Activated CD8-positive, alpha-beta memory T cell treated with anti-CD3 and anti-CD28 coated beads, Interleukin-2, amount 50 U/mL, for 4 hours (primary cell): ENCODE measurements around the gene IP6K2.

Experiments used
- DNase-seq: peaks from one replicate; pipeline ENCODE4 v3.0.0-alpha.2; 2020

IP6K2 gene

DNA sequence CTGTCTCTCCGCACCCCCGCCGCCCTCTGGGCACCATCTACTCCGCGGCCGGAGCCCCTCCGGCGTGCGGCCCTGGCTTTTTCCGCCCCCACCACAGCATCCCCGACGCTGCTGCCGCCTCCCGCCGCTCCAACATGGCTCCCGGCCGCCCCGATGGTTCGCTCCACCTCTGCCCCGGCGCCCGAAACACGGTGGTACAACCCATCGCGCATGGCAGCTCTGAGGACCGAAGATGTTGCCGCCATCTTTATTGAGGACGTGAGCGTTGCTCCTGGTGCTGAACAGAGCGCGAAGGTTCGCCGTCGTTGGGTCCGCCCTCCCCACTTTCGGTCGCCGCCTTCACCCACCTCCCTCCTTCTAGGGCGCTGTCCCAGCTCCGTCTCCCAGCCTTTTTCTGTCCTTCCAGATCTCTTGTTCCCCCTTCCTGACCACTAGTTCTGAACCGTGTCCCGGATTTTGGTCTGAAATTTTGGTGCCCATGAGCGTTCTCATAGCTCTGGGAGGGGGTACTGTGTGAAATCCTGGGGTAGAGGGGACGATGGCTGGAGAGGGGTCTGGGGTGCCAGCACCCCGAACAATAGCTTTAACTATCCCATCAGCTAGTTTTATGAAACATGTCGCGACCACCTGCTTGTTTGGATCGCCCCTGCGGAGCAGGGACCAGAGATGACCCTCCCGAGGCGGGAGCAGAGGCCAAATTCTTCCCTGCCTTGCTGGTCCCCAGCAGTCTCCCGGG is 54.1 kb downstream of the IP6K2 start, which contains the start of gene CELSR3:
TSS of gene CELSR3 (minus strand) at position 134 of the 736 bp plus-strand sequence. CDS start 252 bp downstream, outside the sequence.
- no peak for DNase-seq

DNA sequence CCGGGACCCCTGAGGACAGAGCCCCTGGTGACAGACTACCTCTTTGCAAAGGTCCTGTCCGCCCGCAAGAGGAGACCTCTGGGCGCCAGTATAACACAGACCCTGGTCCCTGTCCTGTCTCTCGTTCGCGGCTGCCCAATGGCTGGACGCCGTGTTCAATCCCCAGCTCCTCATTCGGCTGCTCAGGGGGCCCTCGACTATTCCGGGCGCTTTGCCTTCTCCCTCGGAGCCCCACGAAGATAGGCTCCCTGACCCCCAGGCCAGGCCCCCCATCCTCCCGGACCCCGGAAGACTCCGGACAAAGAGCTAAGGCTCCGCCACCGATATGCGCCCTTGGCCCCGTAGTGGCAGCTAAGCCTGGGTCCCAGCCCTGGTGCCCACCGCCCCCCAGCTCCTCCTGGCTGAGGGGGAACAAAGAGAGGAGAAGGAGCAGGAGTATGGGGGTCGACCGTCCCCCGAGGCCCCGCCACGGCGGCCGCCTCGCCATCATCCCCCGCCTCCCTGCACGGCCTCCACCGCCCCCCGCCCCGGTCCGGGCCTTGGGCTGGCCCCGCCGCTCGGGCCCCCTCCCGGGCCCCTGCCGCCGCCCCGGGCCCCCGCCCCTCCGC is 54.8 kb downstream of the IP6K2 start:
- DNase-seq, result no peak

DNA sequence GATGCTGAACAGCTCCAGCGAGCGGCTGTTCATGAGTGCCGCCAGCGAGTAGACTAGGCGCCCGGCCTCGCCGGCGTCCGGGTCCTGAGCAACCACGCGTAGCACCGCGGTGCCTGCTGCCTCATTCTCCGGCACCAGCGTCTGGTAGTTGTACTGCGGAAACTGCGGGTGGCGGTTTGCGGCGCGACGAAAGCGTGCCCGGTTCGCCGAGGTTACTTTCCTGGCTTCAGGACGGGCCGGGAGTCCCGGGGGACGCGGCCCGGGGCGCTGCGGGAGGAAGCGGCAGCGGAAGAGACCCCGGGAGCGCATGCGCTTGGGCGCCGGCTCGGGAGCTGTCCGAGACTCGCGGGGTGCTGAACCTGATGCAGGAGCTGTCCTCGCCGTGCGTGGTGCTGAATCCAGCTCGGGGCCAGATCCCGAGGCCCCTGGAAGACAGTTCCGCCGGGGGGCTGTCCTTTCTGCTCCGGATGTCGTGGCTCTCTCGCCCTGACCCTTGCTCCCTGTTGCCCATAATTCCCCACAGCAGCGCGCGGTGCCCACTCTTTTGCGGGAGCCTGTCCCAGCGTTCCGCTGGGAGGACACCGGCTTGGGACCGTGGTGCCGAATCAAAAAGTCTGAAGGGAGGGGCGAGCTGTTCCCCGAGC is 55.4 kb downstream of the IP6K2 start:
- DNase-seq, result peak; percentile 67

DNA sequence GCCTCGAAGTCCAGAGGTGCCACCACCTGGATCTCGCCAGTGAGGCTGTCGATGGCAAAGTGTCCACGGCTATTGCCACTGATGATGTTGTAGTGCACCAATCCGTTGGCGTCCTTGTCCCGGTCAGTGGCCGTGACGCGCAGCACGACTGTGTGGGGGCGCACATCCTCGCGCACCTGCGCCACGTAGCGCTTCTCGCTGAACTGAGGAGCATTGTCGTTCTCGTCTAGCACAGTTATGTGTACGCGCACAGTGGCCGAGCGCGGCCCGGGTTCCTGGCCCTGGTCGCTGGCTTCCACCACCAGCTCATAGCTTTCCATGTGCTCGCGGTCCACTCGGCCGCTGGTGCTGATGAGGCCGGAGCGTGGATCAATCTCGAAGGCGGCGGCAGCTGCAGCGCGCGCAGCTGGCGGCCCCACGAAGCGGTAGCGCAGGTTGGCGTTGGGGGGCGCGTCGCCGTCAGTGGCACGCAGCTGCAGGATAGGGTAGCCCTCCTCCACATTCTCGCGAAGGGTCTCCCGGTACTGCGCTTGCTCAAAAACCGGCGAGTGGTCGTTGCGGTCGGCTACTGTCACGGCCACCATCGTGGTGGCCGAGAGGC is 56.1 kb downstream of the IP6K2 start:
- no peak for DNase-seq

DNA sequence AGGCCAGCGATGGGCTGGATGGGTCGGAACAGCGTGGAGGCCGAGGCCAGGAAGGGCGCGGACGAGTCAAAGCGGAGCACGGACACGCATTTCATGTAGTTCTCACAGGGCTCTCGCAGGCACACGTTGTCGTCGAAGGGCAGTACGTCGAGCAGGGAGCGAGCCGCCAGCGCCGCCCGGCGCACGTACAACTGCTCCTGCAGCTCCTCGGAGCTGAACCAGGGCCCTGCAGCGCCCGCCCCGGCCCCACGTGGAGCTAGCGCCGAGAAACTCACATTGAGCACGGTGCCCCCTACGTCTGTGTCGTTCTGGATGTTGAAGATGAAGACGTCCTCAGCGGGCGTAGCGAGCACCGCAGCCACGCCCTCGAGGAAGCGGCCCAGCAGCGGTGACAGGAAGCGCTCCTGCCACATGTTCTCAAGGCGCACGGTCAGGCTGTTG is 60.2 kb downstream of the IP6K2 start:
- DNase-seq, result peak; percentile 37

DNA sequence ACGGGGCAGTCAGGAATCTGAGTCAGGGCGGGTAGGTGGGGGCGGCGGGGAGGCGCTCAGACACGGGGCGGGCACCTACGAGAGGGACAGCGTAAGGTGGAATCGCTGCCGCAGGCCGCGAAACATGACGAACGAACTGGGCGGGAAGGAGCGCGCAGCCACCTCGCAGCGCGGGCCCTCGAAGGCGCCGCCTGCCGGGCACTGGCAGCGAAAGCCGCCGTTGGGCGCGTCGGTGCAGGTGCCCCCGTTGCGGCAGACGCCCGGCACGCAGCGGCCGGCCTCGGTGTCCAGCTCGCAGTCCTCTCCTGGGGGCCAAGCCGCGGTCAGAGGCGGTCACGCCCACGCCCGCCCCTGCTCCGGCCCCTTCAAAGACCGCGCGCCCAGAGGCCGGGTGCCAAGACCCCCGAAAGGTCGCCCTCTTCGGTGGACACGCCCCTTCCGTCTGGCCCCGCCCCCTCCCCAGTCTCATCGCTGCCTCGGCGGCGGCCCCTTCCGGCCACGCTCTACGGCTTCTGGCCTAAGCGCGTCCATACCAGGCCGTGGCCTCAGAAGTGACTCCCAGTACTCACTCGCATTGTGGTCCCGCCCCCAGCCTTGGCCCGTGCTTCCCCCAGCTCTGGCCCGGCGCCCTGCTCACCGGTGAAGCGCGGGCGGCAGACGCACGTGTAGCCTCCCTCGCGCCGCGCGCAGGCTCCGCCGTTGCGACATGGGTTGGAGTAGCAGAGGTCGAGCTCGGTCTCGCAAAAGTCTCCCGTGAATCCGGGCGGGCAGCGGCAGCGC is 60.8 kb downstream of the IP6K2 start:
- DNase-seq, result peak; percentile 86

DNA sequence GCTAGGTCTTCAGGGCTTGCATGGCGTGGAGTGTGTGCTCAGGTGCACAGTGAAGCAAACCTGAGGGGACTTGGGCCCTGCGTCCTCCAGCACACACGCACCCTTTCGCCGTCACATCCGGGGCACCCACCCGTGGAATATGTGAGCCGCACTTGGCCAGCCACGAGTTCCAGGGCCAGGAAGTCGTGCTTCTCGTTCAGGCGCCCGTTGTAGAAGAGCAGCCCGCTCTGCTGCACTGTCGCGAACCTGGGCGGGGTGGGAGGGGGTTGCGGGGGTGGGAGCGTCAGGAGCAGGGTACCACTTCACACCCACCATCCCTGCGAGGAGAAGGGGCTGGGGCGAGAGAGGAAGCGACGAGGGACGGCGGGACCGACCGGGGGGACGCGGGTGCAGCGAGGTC is 61.4 kb downstream of the IP6K2 start:
- DNase-seq, result peak; percentile 61

DNA sequence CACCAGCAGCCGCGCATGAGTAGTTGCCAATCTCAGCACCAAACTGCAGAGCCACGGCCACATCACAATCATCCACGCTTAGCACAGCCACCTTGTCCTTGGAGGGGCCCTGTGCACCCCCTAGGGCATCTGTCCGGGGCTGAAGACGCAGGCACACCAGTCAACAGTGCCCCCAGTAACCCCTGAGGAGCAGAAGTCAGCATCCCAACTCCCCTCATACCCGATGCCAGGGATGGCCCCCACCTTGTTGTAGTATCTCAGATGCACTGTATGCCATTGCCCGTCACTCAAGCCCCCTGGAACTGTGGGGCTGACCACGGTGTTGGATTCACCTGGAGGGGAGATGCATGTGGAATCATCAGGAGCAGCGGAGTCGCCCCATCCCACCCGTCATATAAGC is 62.0 kb downstream of the IP6K2 start:
- DNase-seq, result no peak

DNA sequence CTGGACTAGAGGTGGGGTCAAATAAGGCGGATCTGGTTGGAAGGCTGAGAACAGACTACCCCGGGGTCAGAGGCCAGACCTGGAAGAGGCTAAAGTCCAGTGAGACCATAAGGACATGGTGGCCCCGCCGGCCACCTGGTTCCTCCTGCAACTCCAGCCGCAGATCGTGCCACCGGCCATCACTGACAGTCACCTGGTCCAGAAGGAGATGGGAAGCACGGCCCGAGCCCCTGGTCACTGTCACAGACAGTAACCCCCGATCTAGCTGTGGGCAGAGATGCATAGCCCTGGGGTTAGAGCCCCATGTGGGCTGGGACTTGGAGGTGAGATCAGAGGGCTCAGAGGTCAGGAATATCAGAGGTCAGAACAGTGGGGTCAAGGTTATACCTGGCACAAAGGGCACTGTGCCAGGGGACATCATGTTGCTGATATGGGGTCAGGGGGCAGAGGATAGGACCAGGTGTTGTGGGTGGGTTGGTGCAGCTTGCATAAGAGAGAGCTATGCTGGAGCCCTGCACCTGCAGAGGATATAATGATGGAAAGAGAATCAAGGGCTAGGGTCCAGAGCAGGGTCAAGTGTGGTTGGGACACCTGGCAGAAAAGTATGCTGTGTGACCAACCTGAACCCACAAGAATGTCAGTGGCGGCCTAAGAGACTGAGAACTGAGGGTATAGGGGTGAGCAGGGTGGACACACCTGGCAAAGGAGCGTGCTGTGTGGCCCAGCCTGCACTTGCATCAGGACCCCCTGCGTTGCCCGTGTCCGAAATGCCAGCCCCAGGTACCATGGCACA is 63.9 kb downstream of the IP6K2 start:
- DNase-seq, result no peak

DNA sequence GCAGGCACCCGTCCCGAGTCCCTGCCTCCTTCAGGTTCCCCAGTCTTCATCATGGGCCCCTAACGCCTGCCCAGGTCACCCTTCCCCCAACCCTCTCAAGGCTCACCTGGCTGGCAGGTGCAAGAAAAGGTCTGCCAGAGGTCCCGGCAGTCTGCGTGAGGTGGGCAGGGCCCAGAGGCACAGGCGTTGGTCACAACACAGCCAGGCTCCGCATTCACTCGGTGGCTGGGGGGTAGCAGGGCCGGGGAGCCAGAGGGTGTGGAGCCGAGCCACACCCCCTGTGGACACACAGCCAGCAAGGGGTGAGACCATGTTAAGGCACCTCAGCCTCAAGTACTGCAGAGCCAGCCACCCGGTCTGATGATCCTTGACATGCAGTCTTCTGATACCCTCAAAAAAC is 65.2 kb downstream of the IP6K2 start:
- no peak for DNase-seq

DNA sequence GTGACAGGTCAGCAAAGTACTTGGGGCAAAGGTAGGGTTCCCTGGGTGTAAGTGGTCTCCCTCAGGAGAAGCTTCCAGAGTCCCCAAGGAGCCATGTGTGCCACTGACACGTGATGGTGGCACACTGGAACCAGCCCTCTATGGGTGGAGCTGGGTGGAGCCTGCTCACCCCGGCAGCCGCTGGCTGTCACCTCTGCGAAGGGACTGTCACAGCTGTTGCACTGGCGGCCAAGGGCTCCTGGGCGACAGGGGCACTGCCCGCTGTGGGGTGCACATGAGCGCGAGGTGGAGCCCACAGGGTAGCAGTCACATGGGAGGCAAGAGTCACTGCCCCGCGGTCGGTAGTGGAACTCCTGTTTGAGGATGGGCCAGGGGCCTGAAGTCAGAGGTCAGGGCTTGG is 66.3 kb downstream of the IP6K2 start:
- no peak for DNase-seq

DNA sequence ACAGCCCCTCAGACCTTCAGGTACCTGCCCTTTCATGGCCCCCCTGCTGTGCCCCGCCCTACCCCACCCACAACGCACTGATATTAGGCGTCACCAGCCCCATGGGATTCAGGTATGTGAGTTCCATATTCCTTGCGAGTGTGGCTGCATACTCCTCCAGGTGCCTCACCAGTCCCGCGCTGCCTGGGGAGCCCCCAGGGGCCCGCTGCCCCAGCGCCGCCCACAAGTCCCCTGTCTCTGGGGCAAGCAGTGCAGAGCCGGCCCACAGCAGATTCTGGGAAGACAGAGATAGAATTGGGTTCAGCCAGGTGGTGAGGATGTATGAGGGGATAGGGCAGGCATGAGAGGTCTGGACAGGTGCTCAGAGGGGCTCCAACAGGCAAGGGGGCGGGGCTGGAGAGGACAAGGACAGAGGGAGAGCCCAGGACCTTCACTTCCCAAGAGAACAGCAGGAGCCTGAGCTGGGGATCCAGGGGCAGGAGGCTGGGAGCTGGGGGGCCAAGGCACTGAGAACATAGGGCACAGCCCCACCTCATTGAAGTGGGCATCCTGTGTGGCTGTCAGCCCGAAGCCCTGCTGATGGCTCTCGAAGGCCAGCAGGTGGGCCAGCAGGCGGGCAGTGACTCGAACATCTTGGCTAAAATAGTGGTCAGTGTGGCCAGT is 68.7 kb downstream of the IP6K2 start:
- DNase-seq, result no peak

DNA sequence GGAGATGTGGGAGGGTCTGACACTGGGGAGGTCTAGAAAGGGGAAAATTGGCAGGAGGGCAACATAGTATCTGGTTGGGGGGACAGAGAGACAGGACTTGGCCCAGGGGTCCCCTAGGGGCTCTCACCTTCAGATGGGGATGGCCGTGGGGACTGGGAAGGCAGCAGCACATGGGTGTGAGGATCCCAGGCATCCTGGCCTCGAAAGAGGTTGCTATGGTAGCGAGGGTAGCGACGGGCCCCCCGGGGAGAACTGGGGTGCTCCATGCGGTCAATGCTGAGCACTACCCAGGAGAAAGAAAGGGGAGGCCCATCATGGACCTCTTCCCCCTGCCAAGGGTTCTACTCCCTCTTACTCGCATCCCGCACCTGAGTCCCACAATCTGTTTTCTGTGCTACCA is 69.3 kb downstream of the IP6K2 start:
- DNase-seq, result no peak

DNA sequence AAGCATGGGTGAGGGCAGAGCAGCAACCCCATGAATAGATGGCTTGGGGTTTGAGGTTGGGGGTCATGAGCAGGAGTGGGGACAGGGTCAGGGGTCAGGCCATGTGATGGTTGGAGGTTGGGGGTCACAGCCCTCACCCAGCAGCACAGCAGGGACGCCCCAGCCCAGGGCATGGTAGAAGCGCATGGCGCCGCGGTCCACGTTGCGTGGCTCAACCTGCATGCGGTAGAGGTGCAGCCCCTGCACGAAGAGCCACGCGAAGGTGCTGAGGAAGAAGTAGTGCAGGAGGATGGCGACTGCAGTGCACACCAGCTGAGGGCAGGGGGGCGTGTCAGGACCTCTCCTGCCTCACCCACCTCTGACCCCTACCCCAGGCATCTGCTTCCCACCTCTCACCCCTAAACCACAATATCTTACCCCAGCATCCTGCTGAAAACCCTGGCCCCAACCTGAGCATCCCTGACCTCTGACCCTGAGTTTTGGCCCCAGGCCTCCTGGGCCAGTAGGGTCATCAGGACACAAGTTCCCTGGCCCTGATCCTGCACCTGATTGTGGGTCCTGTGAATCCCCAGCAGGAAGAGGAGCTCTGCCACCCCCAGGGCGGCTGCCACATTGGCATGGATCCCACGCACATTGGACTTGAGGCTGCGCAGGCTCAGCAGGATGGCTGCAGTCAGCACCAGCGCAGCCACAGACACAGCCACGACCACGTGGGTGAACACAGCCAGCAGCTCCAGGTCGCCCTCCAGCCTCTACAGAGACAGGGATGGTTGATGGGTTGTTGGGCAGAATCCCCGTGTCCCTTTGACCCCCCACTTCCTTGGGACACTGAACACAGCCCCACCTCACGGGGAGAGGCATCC is 71.9 kb downstream of the IP6K2 start:
- no peak for DNase-seq

DNA sequence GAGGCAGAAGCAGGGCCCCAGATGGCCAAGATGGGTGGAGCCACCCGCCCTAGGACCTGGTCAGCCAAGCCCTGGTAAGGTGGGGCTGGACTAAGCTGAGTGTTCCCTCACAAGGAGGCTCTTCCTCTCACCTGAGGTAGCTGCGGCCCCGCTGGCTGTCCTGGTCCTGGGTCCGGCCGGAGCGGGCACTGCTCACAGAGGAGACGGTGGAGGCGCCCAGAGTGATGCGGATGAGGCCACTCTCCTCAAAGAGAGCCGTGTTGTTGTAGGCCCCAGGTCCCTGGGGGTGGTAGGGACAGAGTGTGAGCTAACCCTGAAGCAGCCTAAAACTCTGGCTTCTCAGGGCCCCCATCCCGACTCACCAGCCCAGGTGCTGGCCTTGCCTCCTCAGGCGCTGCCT is 74.4 kb downstream of the IP6K2 start:
- no peak for DNase-seq

DNA sequence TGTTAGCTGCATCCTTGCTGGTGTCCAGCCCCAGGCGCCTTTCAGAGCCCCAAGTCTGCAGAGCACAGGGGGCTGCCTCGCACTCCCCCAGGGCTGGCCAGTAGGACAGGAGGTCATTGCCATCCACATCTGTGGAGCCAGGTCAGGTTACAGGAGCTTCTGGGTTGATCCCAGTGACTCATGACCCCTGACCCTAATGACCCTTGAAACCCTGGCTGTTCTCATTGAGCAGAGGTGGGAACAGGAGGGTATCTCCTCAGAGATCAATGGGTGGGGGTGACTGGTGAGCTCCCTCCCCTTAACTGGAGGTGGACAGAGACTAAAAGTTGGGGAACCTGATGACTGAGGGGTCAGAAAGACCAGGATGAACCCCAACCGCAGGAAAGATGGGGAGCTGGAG is 75.6 kb downstream of the IP6K2 start:
- no peak for DNase-seq

DNA sequence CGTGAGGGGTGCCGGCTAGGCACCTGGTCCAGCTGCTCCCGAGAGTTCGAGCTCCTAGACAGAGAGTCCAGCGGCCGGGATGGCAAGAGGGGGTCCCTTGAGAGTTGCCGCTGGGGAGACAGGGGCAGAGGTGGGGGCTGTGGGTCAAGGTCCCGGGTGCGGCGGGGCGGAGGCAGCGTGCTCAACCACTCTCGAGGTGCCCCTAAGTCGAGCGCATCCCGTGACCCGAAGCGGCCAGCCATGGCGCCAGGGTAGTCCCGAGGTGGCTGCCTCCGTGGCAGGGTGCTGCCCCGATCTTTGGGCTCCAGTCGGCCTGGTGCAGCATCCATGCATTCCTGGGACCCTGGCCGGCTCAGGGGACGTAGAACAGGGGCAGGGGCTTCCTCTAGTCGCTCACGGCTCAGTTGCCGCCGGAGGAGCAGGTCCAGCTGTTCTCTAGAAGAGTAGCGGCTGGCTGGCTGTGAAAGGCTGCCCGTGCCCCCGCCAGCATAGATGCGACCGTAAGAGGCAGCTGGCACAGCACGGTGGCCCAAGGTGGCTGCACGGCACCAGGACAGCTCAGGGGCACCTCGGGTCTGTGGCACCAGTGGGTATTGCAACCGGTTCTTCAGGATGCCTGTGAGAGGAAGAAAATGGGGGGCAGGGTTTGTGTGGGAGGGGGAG is 76.9 kb downstream of the IP6K2 start:
- no peak for DNase-seq
